Naive thymus-derived CD4-positive, alpha-beta T cell (primary cell): ENCODE results near the gene EYS. TPM values are rescaled to one million over a fixed set of nuclear protein-coding genes. Genes with fewer than 3 reads are reported as not detected.

Experiments
- ATAC-seq: fragments of 150-1000 bp; cut with Tn5 transposase; 2 replicates; pipeline ENCODE4 v1.10.0; 2021; ENCODE audit warnings: mild to moderate bottlenecking, moderate library complexity
- CTCF ChIA-PET: fragments of 350-600 bp; sonication (Branson Sonifier 250); formaldehyde crosslinking; loops from one replicate; lab custom pipeline; 2021; ENCODE audit warnings: antibody characterized with exemption; lab: Charles Lee
- POLR2A ChIA-PET: fragments of 350-600 bp; sonication (Branson Sonifier 250); formaldehyde crosslinking; loops from one replicate; lab custom pipeline; 2021; ENCODE audit warnings: antibody characterized with exemption, inconsistent platforms; lab: Charles Lee
- DNase-seq, 9 donors: peaks; one replicate each; pipeline versions ENCODE4 v3.0.0 to v3.0.0-alpha.2; 2020 to 2022; ENCODE audit warnings: mixed read lengths in 1 of 9
- H3K27ac ChIP-seq: one replicate; pipeline ENCODE4 v1.7.0; 2013; ENCODE audit warnings: mild to moderate bottlenecking, low read depth, low read length, moderate library complexity
- H3K27me3 ChIP-seq, 2 donors: one replicate each; pipeline ENCODE4 v1.7.0; 2013; ENCODE audit warnings: low read length in 2 of 2, mild to moderate bottlenecking in 2 of 2, moderate library complexity in 2 of 2; ENCODE audit not compliant: control insufficient read depth in 2 of 2, insufficient read depth in 2 of 2
- H3K36me3 ChIP-seq, 3 experiments: 1 replicate in 2 of 3; 2 replicates in 1 of 3; pipeline ENCODE4 v1.7.0; 2013; ENCODE audit warnings: low read length in 3 of 3, mild to moderate bottlenecking in 3 of 3, moderate library complexity in 1 of 3; ENCODE audit not compliant: insufficient read depth in 3 of 3, control insufficient read depth in 2 of 3
- H3K4me1 ChIP-seq, 2 donors: one replicate each; pipeline ENCODE4 v1.7.0; 2013; ENCODE audit warnings: low read length in 2 of 2, mild to moderate bottlenecking in 2 of 2, moderate library complexity in 1 of 2; ENCODE audit not compliant: control insufficient read depth in 2 of 2, insufficient read depth in 2 of 2
- H3K4me3 ChIP-seq: 2 replicates; pipeline ENCODE4 v1.7.0; 2013; ENCODE audit warnings: mild to moderate bottlenecking, low read length
- H3K9me3 ChIP-seq, 3 experiments: 1 replicate in 2 of 3; 2 replicates in 1 of 3; pipeline ENCODE4 v1.7.0; 2013; ENCODE audit warnings: low read length in 3 of 3; ENCODE audit not compliant: control insufficient read depth in 2 of 3
- H3K27ac Mint-ChIP-seq, 9 donors: one replicate each; pipeline ENCODE4 v1.8.0; 2020 to 2022; ENCODE audit warnings: mixed read lengths in 9 of 9, mild to moderate bottlenecking in 8 of 9, moderate library complexity in 5 of 9, inconsistent platforms in 2 of 9
- H3K27me3 Mint-ChIP-seq, 5 donors: one replicate each; pipeline ENCODE4 v1.8.0; 2021 to 2022; ENCODE audit warnings: mixed read lengths in 5 of 5, mild to moderate bottlenecking in 1 of 5
- H3K36me3 Mint-ChIP-seq, 5 donors: one replicate each; pipeline ENCODE4 v1.8.0; 2020 to 2022; ENCODE audit warnings: mixed read lengths in 5 of 5, mild to moderate bottlenecking in 3 of 5, inconsistent platforms in 1 of 5
- H3K4me1 Mint-ChIP-seq, 7 donors: one replicate each; pipeline ENCODE4 v1.8.0; 2020 to 2022; ENCODE audit warnings: mixed read lengths in 7 of 7, mild to moderate bottlenecking in 3 of 7, inconsistent platforms in 1 of 7
- H3K4me3 Mint-ChIP-seq, 10 donors: one replicate each; pipeline ENCODE4 v1.8.0; 2020 to 2022; ENCODE audit warnings: mild to moderate bottlenecking in 10 of 10, mixed read lengths in 10 of 10, moderate library complexity in 6 of 10, inconsistent platforms in 2 of 10
- H3K9me3 Mint-ChIP-seq, 11 donors: one replicate each; pipeline ENCODE4 v1.8.0; 2020 to 2022; ENCODE audit warnings: mixed read lengths in 11 of 11, mild to moderate bottlenecking in 4 of 11, inconsistent platforms in 1 of 11, moderate library complexity in 1 of 11
- intact Hi-C, 2 donors: fragments of 100-400 bp; cut with micrococcal nuclease; formaldehyde crosslinking; loops; one replicate each; pipeline ENCODE4 v1.15.1; 2023
- polyA plus RNA-seq, 2 donors: library from polyadenylated mRNA; unstranded; fragments of 300-500 nt; fragmentation: Illumina TruSeq; gene quantifications; one replicate each; pipeline ENCODE4 v1.2.3, GENCODE V29; 2021
- total RNA-seq, 6 experiments: library from RNA in 5 of 6; stranded (reverse) in 5 of 6; gene quantifications; 1 replicate in 5 of 6; 2 replicates in 1 of 6; pipeline ENCODE4 v1.2.3 and lab custom pipeline; 2021 to 2026

Gene EYS
- total and polyA plus RNA-seq, 7 experiments from 2014 or later = 0.07 to 0.21 (median 0.13) TPM; not detected in 4

DNA sequence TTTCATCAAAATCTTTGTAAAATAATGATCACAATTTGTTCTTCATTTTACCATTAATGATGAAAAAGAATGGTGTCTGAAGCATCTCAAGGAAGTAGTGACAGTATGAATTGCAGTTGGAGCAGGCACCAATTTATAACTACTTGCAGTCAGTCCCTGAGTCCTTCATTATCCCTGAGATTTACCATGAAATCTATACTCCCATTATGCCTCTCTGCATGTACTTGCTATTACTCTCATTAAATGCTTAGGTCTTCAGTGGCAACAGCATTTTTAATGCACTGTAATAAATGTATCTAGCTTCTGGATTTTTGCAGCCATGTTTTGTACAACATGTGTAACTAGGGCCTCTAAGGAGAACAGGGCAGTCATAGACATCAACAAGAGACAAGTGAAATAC, 708.8 kb downstream of the EYS start:
- Histone ChIP-seq H3K9me3 (no peaks in the 10 kb centered on the region), H3K4me1 (no peaks in the 10 kb centered on the region), H3K27ac (no peak overlapping the region), H3K36me3 (no peaks in the 10 kb centered on the region), H3K27me3 (no peaks in the 10 kb centered on the region), H3K4me3 (no peak overlapping the region)
- Mint-ChIP-seq H3K4me1 (no peaks in the 10 kb centered on the region), H3K36me3 (no peaks in the 10 kb centered on the region), H3K4me3 (no peak overlapping the region), H3K9me3 (peaks cover 0 to 10% (median 0%) of the 10 kb centered on the region in 11 donors), H3K27me3 (no peaks in the 10 kb centered on the region), H3K27ac (no peak overlapping the region)
- POLR2A ChIA-PET = no interaction called here
- CTCF ChIA-PET = no interaction called here
- ATAC-seq (no peak), DNase-seq (no peak)
- intact Hi-C loops = no loop called here

GRCh38 chr6:64996301-64996700, 710.7 kb downstream of the EYS start:
- no peaks in the 10 kb centered on the region for H3K36me3 Mint-ChIP-seq
- no peak for ATAC-seq
- H3K27ac Mint-ChIP-seq = no peak overlapping the region
- Histone ChIP-seq H3K36me3 (no peaks in the 10 kb centered on the region), H3K27me3 (no peaks in the 10 kb centered on the region), H3K9me3 (no peaks in the 10 kb centered on the region), H3K27ac (no peak overlapping the region), H3K4me3 (no peak overlapping the region), H3K4me1 (no peaks in the 10 kb centered on the region)
- intact Hi-C loops = no loop called here
- H3K4me3 Mint-ChIP-seq = no peak overlapping the region
- ChIA-PET CTCF (no interaction called here), POLR2A (no interaction called here)
- no peak for DNase-seq
- no peaks in the 10 kb centered on the region for H3K4me1 Mint-ChIP-seq
- no peaks in the 10 kb centered on the region for H3K27me3 Mint-ChIP-seq
- peaks cover 0 to 8% (median 0%) of the 10 kb centered on the region in 11 donors for H3K9me3 Mint-ChIP-seq

DNA sequence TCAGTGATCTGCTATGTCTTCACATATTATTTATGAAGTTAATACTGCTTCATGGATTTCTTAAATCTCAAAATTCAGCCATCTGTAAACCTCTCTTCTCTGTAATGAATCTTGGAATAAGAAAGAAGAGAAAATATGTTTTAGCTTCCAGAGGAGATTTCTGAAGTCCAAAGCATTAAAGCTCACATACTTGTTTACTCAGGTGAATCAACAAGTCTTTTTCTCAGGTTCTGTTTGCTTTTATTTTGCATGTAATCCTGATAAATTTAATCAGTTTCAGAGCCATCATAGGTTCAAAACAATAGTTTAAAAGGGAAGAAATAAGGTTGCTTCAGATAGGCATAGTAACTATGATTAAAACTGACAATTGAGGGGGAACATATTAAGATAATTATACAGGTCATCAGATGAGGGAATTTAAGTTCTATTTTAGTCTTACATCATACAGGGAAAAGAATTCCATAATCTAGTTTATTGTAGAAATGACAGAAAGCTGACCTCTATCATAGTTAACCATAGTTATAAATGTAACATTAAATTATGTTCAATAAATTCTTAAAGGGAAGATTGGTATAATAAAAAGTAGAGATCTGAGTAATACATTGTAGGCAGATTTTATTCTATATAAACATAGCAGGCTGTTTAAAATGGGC, 716.2 kb downstream of the EYS start:
- no peak overlapping the region for H3K27ac ChIP-seq
- H3K4me3 Mint-ChIP-seq = no peak overlapping the region
- intact Hi-C loops = no loop called here
- H3K4me1 ChIP-seq = no peaks in the 10 kb centered on the region
- H3K27ac Mint-ChIP-seq = no peak overlapping the region
- H3K9me3 ChIP-seq = no peaks in the 10 kb centered on the region
- DNase-seq = no peak
- ATAC-seq = no peak
- no peak overlapping the region for H3K4me3 ChIP-seq
- H3K27me3 ChIP-seq = no peaks in the 10 kb centered on the region
- CTCF ChIA-PET = no interaction called here
- POLR2A ChIA-PET = no interaction called here
- no peaks in the 10 kb centered on the region for H3K36me3 Mint-ChIP-seq
- no peaks in the 10 kb centered on the region for H3K36me3 ChIP-seq
- peaks cover 0 to 5% (median 0%) of the 10 kb centered on the region in 11 donors for H3K9me3 Mint-ChIP-seq
- H3K27me3 Mint-ChIP-seq = no peaks in the 10 kb centered on the region
- no peaks in the 10 kb centered on the region for H3K4me1 Mint-ChIP-seq

- no peaks in the 10 kb centered on the region for H3K36me3 Mint-ChIP-seq
- ATAC-seq = no peak
- POLR2A ChIA-PET = no interaction called here
Measured at GRCh38 chr6:64988148-64988547, 718.9 kb downstream of the EYS start.

GRCh38 chr6:64987066-64987465, 720.0 kb downstream of the EYS start:
- Histone ChIP-seq H3K27ac (no peak overlapping the region), H3K9me3 (no peaks in the 10 kb centered on the region), H3K36me3 (no peaks in the 10 kb centered on the region), H3K4me3 (no peak overlapping the region), H3K4me1 (no peaks in the 10 kb centered on the region), H3K27me3 (no peaks in the 10 kb centered on the region)
- no peaks in the 10 kb centered on the region for H3K4me1 Mint-ChIP-seq
- DNase-seq (no peak), ATAC-seq (no peak)
- H3K4me3 Mint-ChIP-seq = no peak overlapping the region
- no peak overlapping the region for H3K27ac Mint-ChIP-seq
- intact Hi-C loops = no loop called here
- POLR2A ChIA-PET = no interaction called here
- peaks cover 0 to 5% (median 0%) of the 10 kb centered on the region in 11 donors for H3K9me3 Mint-ChIP-seq
- H3K27me3 Mint-ChIP-seq = no peaks in the 10 kb centered on the region
- H3K36me3 Mint-ChIP-seq = no peaks in the 10 kb centered on the region
- CTCF ChIA-PET = no interaction called here

More at GRCh38 chr6:64988148-64988547, 718.9 kb downstream of the EYS start:
- Histone ChIP-seq H3K9me3 (no peaks in the 10 kb centered on the region), H3K27ac (no peak overlapping the region), H3K4me3 (no peak overlapping the region), H3K36me3 (no peaks in the 10 kb centered on the region), H3K27me3 (no peaks in the 10 kb centered on the region), H3K4me1 (no peaks in the 10 kb centered on the region)
- H3K4me3 Mint-ChIP-seq = no peak overlapping the region
- H3K27me3 Mint-ChIP-seq = no peaks in the 10 kb centered on the region
- no peak for DNase-seq
- CTCF ChIA-PET = no interaction called here
- no peaks in the 10 kb centered on the region for H3K4me1 Mint-ChIP-seq
- intact Hi-C loops = no loop called here
- no peak overlapping the region for H3K27ac Mint-ChIP-seq
- peaks cover 0 to 5% (median 0%) of the 10 kb centered on the region in 11 donors for H3K9me3 Mint-ChIP-seq

GRCh38 chr6:64985726-64986125, 721.3 kb downstream of the EYS start:
- ChIA-PET POLR2A (no interaction called here), CTCF (no interaction called here)
- Mint-ChIP-seq H3K4me3 (no peak overlapping the region), H3K27me3 (no peaks in the 10 kb centered on the region), H3K36me3 (no peaks in the 10 kb centered on the region), H3K4me1 (no peaks in the 10 kb centered on the region), H3K27ac (no peak overlapping the region), H3K9me3 (peaks cover 0 to 2% (median 0%) of the 10 kb centered on the region in 11 donors)
- Histone ChIP-seq H3K4me3 (no peak overlapping the region), H3K4me1 (no peaks in the 10 kb centered on the region), H3K9me3 (no peaks in the 10 kb centered on the region), H3K27ac (no peak overlapping the region), H3K36me3 (no peaks in the 10 kb centered on the region), H3K27me3 (no peaks in the 10 kb centered on the region)
- intact Hi-C loops = no loop called here
- DNase-seq = no peak
- ATAC-seq = no peak

DNA sequence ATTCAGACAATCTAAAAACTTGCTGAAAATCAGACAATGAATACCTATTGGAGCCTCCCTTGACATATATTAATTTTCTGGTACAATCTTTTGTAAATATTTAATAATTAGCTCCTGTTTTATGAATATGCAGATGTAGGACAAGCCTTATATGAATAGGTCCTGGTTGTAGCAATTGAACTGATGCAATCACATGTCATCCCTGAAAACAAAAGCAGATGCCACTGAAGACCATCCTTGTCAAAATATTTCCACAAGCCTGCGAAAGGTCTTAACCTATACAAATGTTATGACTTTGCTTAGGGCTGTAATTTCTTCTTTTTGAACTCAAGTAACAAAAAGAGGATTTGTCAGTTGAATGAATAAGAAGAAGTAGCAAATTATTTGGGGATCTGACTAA, 722.1 kb downstream of the EYS start:
- no peak overlapping the region for H3K4me3 Mint-ChIP-seq
- Histone ChIP-seq H3K4me1 (no peaks in the 10 kb centered on the region), H3K27me3 (no peaks in the 10 kb centered on the region), H3K9me3 (no peaks in the 10 kb centered on the region), H3K4me3 (no peak overlapping the region), H3K27ac (no peak overlapping the region), H3K36me3 (no peaks in the 10 kb centered on the region)
- no peak overlapping the region for H3K27ac Mint-ChIP-seq
- POLR2A ChIA-PET = no interaction called here
- H3K4me1 Mint-ChIP-seq = no peaks in the 10 kb centered on the region
- intact Hi-C loops = no loop called here
- ATAC-seq = no peak
- no peak for DNase-seq
- no peaks in the 10 kb centered on the region for H3K27me3 Mint-ChIP-seq
- CTCF ChIA-PET = no interaction called here
- no peaks in the 10 kb centered on the region for H3K36me3 Mint-ChIP-seq
- peaks cover 0 to 2% (median 0%) of the 10 kb centered on the region in 11 donors for H3K9me3 Mint-ChIP-seq
